ENCODE data around the gene DCAF8L2.

- TF ChIP-seq SUZ12 (IDR thresholded peaks at IDR 0.05) (no peak), SP1 (IDR thresholded peaks at IDR 0.05) (no peak), BHLHE40 (IDR thresholded peaks at IDR 0.05; ENCODE audit: borderline replicate concordance) (no peak), TARDBP (IDR thresholded peaks at IDR 0.05) (no peak), PKNOX1 (IDR thresholded peaks at IDR 0.05) (no peak), FOXM1 (IDR thresholded peaks at IDR 0.05; ENCODE audit: borderline replicate concordance) (no peak), L3MBTL2 (conservative IDR thresholded peaks at IDR 0.05) (no peak), FOXK2 (IDR thresholded peaks at IDR 0.05) (no peak)
These were observed 206.6 kb downstream of the DCAF8L2 start for GRCh38 chrX:27796640-27797257.

Data from HEK293T (cell line).